GM12872 (cell line): ENCODE results near the gene CALN1.

Experiments
- CTCF ChIP-seq: IDR thresholded peaks from 3 replicates; pipeline ENCODE4 v1.5.1; 2011; ENCODE audit warnings: low read depth, mild to moderate bottlenecking, low read length, moderate library complexity; ENCODE audit not compliant: insufficient read depth

CALN1 gene

GRCh38 chr7:71982851-71983250 lies 429.3 kb downstream of the CALN1 start:
- no peak for TF ChIP-seq CTCF

GRCh38 chr7:71976645-71977044 lies 435.5 kb downstream of the CALN1 start:
- no peak for TF ChIP-seq CTCF

- no peak for TF ChIP-seq CTCF
These were observed 437.5 kb downstream of the CALN1 start for GRCh38 chr7:71974611-71975010.

- TF ChIP-seq CTCF = no peak
These were observed 439.6 kb downstream of the CALN1 start for GRCh38 chr7:71972534-71972933.

- TF ChIP-seq CTCF = no peak
These were observed 441.4 kb downstream of the CALN1 start for GRCh38 chr7:71970725-71971124.

- TF ChIP-seq CTCF = no peak
These were observed 449.5 kb downstream of the CALN1 start for GRCh38 chr7:71962636-71963035.

- no peak for TF ChIP-seq CTCF
These were observed 450.9 kb downstream of the CALN1 start for GRCh38 chr7:71961283-71961682.

GRCh38 chr7:71942115-71942514 lies 470.0 kb downstream of the CALN1 start:
- no peak for TF ChIP-seq CTCF
